Measurements from ENCODE around the gene GSK3A.

GSK3A gene

DNA sequence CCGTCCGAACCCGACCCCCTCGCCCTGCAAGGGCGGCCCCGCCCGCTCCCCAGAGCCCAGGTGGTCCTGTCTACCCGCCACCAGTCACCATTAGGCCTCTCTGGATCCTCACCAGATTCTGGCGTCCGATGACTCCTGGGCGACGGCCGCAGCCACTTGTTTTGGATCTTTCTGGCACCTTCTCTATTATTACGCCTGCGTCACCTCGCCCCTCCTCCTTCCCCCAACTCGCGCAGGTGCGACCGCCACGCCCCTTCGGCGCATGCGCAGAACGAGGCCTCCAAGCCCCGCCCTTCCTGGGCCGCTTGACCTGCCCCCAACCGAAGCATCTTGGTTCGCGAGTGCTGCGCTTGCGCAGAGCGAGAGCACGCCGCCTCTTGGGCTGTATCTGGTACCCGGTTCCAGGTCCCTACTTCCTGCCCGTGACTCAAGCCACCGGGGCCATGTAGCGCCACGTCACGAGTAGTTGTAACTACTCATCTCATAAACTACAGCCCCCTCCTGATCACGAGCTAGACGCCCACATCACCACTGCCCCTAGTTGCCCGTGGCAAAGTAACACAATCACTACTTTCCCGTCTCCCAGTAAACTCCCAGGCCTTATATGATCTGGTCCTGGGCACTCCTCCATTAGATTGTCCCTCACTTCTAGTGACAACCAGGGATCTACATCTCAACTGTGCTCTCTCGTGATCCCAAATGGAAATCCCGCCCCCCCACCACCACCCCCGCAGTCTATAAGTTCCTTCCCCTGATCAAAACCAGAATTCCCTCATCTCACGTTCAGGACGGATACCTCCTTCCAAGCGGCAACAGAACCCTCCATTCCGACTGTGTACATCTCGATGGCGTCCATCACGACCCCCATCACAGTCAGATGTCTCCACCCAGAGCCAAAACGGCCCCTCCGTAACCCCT is 24.6 kb downstream of the GSK3A start, which contains the start of gene DEDD2 (continued):
- TF ChIP-seq, protein P1, sequence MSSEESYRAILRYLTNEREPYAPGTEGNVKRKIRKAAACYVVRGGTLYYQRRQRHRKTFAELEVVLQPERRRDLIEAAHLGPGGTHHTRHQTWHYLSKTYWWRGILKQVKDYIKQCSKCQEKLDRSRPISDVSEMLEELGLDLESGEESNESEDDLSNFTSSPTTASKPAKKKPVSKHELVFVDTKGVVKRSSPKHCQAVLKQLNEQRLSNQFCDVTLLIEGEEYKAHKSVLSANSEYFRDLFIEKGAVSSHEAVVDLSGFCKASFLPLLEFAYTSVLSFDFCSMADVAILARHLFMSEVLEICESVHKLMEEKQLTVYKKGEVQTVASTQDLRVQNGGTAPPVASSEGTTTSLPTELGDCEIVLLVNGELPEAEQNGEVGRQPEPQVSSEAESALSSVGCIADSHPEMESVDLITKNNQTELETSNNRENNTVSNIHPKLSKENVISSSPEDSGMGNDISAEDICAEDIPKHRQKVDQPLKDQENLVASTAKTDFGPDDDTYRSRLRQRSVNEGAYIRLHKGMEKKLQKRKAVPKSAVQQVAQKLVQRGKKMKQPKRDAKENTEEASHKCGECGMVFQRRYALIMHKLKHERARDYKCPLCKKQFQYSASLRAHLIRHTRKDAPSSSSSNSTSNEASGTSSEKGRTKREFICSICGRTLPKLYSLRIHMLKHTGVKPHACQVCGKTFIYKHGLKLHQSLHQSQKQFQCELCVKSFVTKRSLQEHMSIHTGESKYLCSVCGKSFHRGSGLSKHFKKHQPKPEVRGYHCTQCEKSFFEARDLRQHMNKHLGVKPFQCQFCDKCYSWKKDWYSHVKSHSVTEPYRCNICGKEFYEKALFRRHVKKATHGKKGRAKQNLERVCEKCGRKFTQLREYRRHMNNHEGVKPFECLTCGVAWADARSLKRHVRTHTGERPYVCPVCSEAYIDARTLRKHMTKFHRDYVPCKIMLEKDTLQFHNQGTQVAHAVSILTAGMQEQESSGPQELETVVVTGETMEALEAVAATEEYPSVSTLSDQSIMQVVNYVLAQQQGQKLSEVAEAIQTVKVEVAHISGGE (tag by site-specific recombination; conservative IDR thresholded peaks at IDR 0.05; ENCODE audit: low read depth), result peak; percentile 31; the same call in 1 of the 2 replicates
- TF ChIP-seq ZNF175 (tag by site-specific recombination; IDR thresholded peaks at IDR 0.05) (no peak), ZFP69B (tag by site-specific recombination; IDR thresholded peaks at IDR 0.05) (peak; percentile 31), TCF7L2 (IDR thresholded peaks at IDR 0.05; ENCODE audit: borderline replicate concordance, low read depth, low read length) (no peak), ZNF830 (tag by site-specific recombination; IDR thresholded peaks at IDR 0.05; ENCODE audit: low read depth) (no peak), GLI2 (tag by site-specific recombination; IDR thresholded peaks at IDR 0.05; ENCODE audit: borderline replicate concordance, low read depth) (no peak), ZNF776 (tag by site-specific recombination; IDR thresholded peaks at IDR 0.05; ENCODE audit: borderline replicate concordance) (no peak), ZNF677 (tag by site-specific recombination; IDR thresholded peaks at IDR 0.05) (no peak), OSR2 (tag by site-specific recombination; IDR thresholded peaks at IDR 0.05) (no peak), ZNF391 (tag by site-specific recombination; IDR thresholded peaks at IDR 0.05; ENCODE audit: borderline replicate concordance, low read depth) (no peak), ZIC2 (tag by site-specific recombination; IDR thresholded peaks at IDR 0.05) (no peak), ZNF274 (IDR thresholded peaks at IDR 0.05; ENCODE audit: low read length) (no peak), ZNF274 (tag by site-specific recombination; IDR thresholded peaks at IDR 0.05; ENCODE audit: borderline replicate concordance) (no peak), ZNF324 (tag by site-specific recombination; IDR thresholded peaks at IDR 0.05) (no peak), TRIM28 (IDR thresholded peaks at IDR 0.05; ENCODE audit: borderline replicate concordance, low read length) (no peak), KLF9 (tag by site-specific recombination; IDR thresholded peaks at IDR 0.05; ENCODE audit: low read depth) (peak; percentile 99), ZSCAN23 (tag by site-specific recombination; IDR thresholded peaks at IDR 0.05) (no peak)
- TF ChIP-seq, protein P2, sequence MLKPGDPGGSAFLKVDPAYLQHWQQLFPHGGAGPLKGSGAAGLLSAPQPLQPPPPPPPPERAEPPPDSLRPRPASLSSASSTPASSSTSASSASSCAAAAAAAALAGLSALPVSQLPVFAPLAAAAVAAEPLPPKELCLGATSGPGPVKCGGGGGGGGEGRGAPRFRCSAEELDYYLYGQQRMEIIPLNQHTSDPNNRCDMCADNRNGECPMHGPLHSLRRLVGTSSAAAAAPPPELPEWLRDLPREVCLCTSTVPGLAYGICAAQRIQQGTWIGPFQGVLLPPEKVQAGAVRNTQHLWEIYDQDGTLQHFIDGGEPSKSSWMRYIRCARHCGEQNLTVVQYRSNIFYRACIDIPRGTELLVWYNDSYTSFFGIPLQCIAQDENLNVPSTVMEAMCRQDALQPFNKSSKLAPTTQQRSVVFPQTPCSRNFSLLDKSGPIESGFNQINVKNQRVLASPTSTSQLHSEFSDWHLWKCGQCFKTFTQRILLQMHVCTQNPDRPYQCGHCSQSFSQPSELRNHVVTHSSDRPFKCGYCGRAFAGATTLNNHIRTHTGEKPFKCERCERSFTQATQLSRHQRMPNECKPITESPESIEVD (tag by site-specific recombination; IDR thresholded peaks at IDR 0.05), result no peak
- TF ChIP-seq, protein P3, sequence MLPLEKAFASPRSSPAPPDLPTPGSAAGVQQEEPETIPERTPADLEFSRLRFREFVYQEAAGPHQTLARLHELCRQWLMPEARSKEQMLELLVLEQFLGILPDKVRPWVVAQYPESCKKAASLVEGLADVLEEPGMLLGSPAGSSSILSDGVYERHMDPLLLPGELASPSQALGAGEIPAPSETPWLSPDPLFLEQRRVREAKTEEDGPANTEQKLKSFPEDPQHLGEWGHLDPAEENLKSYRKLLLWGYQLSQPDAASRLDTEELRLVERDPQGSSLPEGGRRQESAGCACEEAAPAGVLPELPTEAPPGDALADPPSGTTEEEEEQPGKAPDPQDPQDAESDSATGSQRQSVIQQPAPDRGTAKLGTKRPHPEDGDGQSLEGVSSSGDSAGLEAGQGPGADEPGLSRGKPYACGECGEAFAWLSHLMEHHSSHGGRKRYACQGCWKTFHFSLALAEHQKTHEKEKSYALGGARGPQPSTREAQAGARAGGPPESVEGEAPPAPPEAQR (tag by site-specific recombination; IDR thresholded peaks at IDR 0.05), result no peak
- TF ChIP-seq, protein P4, sequence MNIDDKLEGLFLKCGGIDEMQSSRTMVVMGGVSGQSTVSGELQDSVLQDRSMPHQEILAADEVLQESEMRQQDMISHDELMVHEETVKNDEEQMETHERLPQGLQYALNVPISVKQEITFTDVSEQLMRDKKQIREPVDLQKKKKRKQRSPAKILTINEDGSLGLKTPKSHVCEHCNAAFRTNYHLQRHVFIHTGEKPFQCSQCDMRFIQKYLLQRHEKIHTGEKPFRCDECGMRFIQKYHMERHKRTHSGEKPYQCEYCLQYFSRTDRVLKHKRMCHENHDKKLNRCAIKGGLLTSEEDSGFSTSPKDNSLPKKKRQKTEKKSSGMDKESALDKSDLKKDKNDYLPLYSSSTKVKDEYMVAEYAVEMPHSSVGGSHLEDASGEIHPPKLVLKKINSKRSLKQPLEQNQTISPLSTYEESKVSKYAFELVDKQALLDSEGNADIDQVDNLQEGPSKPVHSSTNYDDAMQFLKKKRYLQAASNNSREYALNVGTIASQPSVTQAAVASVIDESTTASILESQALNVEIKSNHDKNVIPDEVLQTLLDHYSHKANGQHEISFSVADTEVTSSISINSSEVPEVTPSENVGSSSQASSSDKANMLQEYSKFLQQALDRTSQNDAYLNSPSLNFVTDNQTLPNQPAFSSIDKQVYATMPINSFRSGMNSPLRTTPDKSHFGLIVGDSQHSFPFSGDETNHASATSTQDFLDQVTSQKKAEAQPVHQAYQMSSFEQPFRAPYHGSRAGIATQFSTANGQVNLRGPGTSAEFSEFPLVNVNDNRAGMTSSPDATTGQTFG (tag by site-specific recombination; IDR thresholded peaks at IDR 0.05; ENCODE audit: borderline replicate concordance), result no peak; the same call in 1 of the 2 replicates
- TF ChIP-seq, protein P5, sequence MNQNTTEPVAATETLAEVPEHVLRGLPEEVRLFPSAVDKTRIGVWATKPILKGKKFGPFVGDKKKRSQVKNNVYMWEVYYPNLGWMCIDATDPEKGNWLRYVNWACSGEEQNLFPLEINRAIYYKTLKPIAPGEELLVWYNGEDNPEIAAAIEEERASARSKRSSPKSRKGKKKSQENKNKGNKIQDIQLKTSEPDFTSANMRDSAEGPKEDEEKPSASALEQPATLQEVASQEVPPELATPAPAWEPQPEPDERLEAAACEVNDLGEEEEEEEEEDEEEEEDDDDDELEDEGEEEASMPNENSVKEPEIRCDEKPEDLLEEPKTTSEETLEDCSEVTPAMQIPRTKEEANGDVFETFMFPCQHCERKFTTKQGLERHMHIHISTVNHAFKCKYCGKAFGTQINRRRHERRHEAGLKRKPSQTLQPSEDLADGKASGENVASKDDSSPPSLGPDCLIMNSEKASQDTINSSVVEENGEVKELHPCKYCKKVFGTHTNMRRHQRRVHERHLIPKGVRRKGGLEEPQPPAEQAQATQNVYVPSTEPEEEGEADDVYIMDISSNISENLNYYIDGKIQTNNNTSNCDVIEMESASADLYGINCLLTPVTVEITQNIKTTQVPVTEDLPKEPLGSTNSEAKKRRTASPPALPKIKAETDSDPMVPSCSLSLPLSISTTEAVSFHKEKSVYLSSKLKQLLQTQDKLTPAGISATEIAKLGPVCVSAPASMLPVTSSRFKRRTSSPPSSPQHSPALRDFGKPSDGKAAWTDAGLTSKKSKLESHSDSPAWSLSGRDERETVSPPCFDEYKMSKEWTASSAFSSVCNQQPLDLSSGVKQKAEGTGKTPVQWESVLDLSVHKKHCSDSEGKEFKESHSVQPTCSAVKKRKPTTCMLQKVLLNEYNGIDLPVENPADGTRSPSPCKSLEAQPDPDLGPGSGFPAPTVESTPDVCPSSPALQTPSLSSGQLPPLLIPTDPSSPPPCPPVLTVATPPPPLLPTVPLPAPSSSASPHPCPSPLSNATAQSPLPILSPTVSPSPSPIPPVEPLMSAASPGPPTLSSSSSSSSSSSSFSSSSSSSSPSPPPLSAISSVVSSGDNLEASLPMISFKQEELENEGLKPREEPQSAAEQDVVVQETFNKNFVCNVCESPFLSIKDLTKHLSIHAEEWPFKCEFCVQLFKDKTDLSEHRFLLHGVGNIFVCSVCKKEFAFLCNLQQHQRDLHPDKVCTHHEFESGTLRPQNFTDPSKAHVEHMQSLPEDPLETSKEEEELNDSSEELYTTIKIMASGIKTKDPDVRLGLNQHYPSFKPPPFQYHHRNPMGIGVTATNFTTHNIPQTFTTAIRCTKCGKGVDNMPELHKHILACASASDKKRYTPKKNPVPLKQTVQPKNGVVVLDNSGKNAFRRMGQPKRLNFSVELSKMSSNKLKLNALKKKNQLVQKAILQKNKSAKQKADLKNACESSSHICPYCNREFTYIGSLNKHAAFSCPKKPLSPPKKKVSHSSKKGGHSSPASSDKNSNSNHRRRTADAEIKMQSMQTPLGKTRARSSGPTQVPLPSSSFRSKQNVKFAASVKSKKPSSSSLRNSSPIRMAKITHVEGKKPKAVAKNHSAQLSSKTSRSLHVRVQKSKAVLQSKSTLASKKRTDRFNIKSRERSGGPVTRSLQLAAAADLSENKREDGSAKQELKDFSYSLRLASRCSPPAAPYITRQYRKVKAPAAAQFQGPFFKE (tag by site-specific recombination; IDR thresholded peaks at IDR 0.05; ENCODE audit: borderline replicate concordance), result no peak
